Adipose tissue (tissue), 3 donors: ENCODE results near the gene CXCL3. TPM values are rescaled to one million over a fixed set of nuclear protein-coding genes. Genes with fewer than 3 reads are reported as not detected.

ENCODE experiments used
- H3K27ac ChIP-seq: one replicate; pipeline ENCODE4 v1.5.1; 2013; ENCODE audit warnings: low read depth, low read length
- WGBS, 3 donors: extraction: QIAGEN DNeasy Blood & Tissue Kit; methylation state at CpG; one replicate each; pipeline ENCODE4 v1.1.7; 2013; 5-methylcytosine and 5-hydroxymethylcytosine counted together
- polyA plus RNA-seq, 3 donors: library from polyadenylated mRNA; stranded (reverse); fragments of 200-250 nt; gene quantifications; one replicate each; pipeline ENCODE4 v1.2.3, GENCODE V29; 2013
- donor health status: healthy with polysubstance abuse.
- donor health status: Bipolar disorder and iron deficiency.
- donor health status: healthy.

The CXCL3 gene
- polyA plus RNA-seq, 3 donors: 0.86 to 63.6 (median 4.4) TPM

DNA sequence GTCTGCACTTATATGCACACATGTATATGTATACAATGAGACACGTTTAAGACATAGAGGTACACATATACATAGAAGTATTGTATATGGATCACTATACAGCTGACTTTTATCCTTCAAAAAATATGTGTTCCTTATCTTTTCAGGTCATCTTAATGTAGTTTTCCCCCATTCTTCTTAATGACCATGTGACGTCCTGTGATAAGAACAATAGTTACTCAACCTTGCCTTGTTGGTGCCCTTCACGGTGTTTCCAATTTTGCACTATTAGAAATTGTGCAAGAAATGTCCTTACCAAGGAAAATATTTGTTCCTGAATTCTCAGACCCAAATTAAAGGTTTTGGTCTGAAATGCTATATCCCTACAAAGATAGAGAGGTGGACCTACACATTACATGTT, 49.5 kb downstream of the CXCL3 start:
- no peak overlapping the region for H3K27ac ChIP-seq
- 51 to 64% (median 61%) methylated on average over 3 of the region's 3 CpGs for WGBS, 3 donors

- H3K27ac ChIP-seq: no peak within 1 kb of the TSS
- WGBS, 3 donors: 78 to 83% (median 78%) methylated on average over 2 of the region's 2 CpGs
Measured at GRCh38 chr4:73988061-73988460, 50.4 kb downstream of the CXCL3 start, which contains the start of gene PPBP. TSS of gene PPBP (minus strand) at chr4:73988190. CDS start at chr4:73988103, 87 bp downstream.

Other genes starting within 250 kb of the CXCL3 start
- 10 to 100 TPM in 1 of 3 donors, 1 to 10 TPM in 1, under 1 TPM in 1; 0.79 to 13.9 (median 1.1) TPM for gene CXCL6, start 202.0 kb downstream of the CXCL3 start, polyA plus RNA-seq
- not detected for gene PF4V1, start 185.4 kb downstream of the CXCL3 start, polyA plus RNA-seq
- 100 to 1,000 TPM in 1 of 3 donors, 1 to 10 TPM in 2; 4.4 to 277 (median 6.7) TPM for gene CXCL1, start 169.3 kb downstream of the CXCL3 start, polyA plus RNA-seq
- 1 to 10 TPM in 1 of 3 donors, under 1 TPM in 2; 0.31 to 1.1 (median 0.67) TPM for gene PF4, start 56.7 kb downstream of the CXCL3 start, polyA plus RNA-seq
- 1 to 10 TPM in 1 of 3 donors, under 1 TPM in 1, not detected in 1; 0.62 to 4.4 TPM for gene PPBP, start 50.5 kb downstream of the CXCL3 start, polyA plus RNA-seq
- 1 to 10 TPM in 1 of 3 donors, under 1 TPM in 2; 0.06 to 5.4 (median 0.34) TPM for gene CXCL5, start 40.0 kb downstream of the CXCL3 start, polyA plus RNA-seq
- gene CXCL2, start 60.5 kb upstream of the CXCL3 start, polyA plus RNA-seq: 100 to 1,000 TPM in 1 of 3 donors, 10 to 100 TPM in 2; 32.6 to 314 (median 78.2) TPM
- 1 to 10 TPM; 4.5 to 7.8 (median 5.1) TPM for gene MTHFD2L, start 119.4 kb upstream of the CXCL3 start, polyA plus RNA-seq